Keratinocyte (primary cell): Measurements from ENCODE around the gene SIGLEC6. TPM values are rescaled to one million over a fixed set of nuclear protein-coding genes. Genes with fewer than 3 reads are reported as not detected.
"Not testable (repeated sequence)": the region's sequence is repeated elsewhere in the genome, so short reads cannot be mapped to it uniquely, and the experiment has no call there.

Experiments used
- DNase-seq: peaks from one replicate; pipeline ENCODE4 v3.0.0-alpha.2; 2011; ENCODE audit warnings: low read depth, missing footprints, low spot score
- FAIRE-seq: peaks from 2 replicates; lab custom pipeline; 2011; peaks lifted over from hg19 to GRCh38; lab: Jason Lieb, UNC
- H2AFZ ChIP-seq: 2 replicates; pipeline ENCODE4 v1.6.0; 2012; ENCODE audit warnings: low read length, control low read depth, inconsistent platforms; ENCODE audit not compliant: control insufficient read depth
- H3K27ac ChIP-seq: 2 replicates; pipeline ENCODE4 v1.5.1; 2011; ENCODE audit warnings: low read length; ENCODE audit not compliant: control insufficient read depth, insufficient read depth
- H3K27me3 ChIP-seq: 3 replicates; pipeline ENCODE4 v1.6.0; 2011; ENCODE audit warnings: low read length; ENCODE audit not compliant: control insufficient read depth, insufficient read depth; ENCODE audit errors: extremely low read depth
- H3K36me3 ChIP-seq, 2 experiments: 2 replicates in 1 of 2; 3 replicates in 1 of 2; pipeline ENCODE4 v1.5.1; 2011; ENCODE audit warnings: low read length in 2 of 2, mild to moderate bottlenecking in 1 of 2; ENCODE audit not compliant: control insufficient read depth in 2 of 2, insufficient read depth in 2 of 2; ENCODE audit errors: extremely low read depth in 1 of 2
- H3K4me1 ChIP-seq: 3 replicates; pipeline ENCODE4 v1.5.1; 2011; ENCODE audit warnings: low read length; ENCODE audit not compliant: control insufficient read depth, insufficient read depth; ENCODE audit errors: extremely low read depth
- H3K4me2 ChIP-seq: 3 replicates; pipeline ENCODE4 v1.6.0; 2011; ENCODE audit warnings: low read depth, low read length; ENCODE audit not compliant: control insufficient read depth, insufficient read depth; ENCODE audit errors: extremely low read depth
- H3K4me3 ChIP-seq, 3 experiments: fragments of 200-600 bp in 1 of 3; sonication (generic) in 1 of 3; 2 replicates in 2 of 3; 3 replicates in 1 of 3; pipeline ENCODE4 v1.5.1; 2011 to 2016; ENCODE audit warnings: low read length in 3 of 3, mild to moderate bottlenecking in 3 of 3, control low read depth in 2 of 3, inconsistent platforms in 1 of 3, low read depth in 1 of 3, mixed read lengths in 1 of 3, mixed run types in 1 of 3, moderate library complexity in 1 of 3; ENCODE audit not compliant: control insufficient read depth in 2 of 3, insufficient read depth in 2 of 3; ENCODE audit errors: extremely low read depth in 1 of 3
- H3K79me2 ChIP-seq: 2 replicates; pipeline ENCODE4 v1.6.0; 2012; ENCODE audit warnings: low read length; ENCODE audit not compliant: control insufficient read depth, insufficient read depth
- H3K9ac ChIP-seq: 3 replicates; pipeline ENCODE4 v1.6.0; 2011; ENCODE audit warnings: low read length; ENCODE audit not compliant: control insufficient read depth, insufficient read depth; ENCODE audit errors: extremely low read depth
- H3K9me1 ChIP-seq: 3 replicates; pipeline ENCODE4 v1.6.0; 2011; ENCODE audit warnings: low read length; ENCODE audit not compliant: control insufficient read depth, insufficient read depth; ENCODE audit errors: extremely low read depth
- H3K9me3 ChIP-seq: 2 replicates; pipeline ENCODE4 v1.5.1; 2012; ENCODE audit warnings: low read depth, low read length; ENCODE audit not compliant: control insufficient read depth
- H4K20me1 ChIP-seq: 3 replicates; pipeline ENCODE4 v1.6.0; 2011; ENCODE audit warnings: low read length; ENCODE audit not compliant: control insufficient read depth, insufficient read depth; ENCODE audit errors: extremely low read depth
- CTCF ChIP-seq, 3 experiments: IDR thresholded peaks in 1 of 3; conservative IDR thresholded peaks in 1 of 3; optimal IDR thresholded peaks in 1 of 3; 2 replicates in 2 of 3; 3 replicates in 1 of 3; pipeline versions ENCODE3 to v1.5.1; 2011; ENCODE audit warnings: low read length in 3 of 3, mild to moderate bottlenecking in 3 of 3, moderate library complexity in 2 of 3, control low read depth in 1 of 3, inconsistent platforms in 1 of 3; ENCODE audit not compliant: insufficient read depth in 2 of 3; ENCODE audit errors: extremely low read depth in 1 of 3
- EZH2 ChIP-seq: IDR thresholded peaks from one replicate; pipeline ENCODE4 v1.6.1; 2012; ENCODE audit warnings: inconsistent platforms, mild to moderate bottlenecking, low read length, moderate library complexity
- dilution Hi-C: fragments of 300-500 bp; cut with MboI; formaldehyde crosslinking; loops from one replicate; pipeline ENCODE4 v1.7.0; 2020; ENCODE audit warnings: low sequenced_read_pairs; ENCODE audit not compliant: extremely low pct_ligation_motif_present
- polyA plus RNA-seq, 5 experiments: library from polyadenylated mRNA; depleted of rRNA in 3 of 5; stranded (reverse) in 3 of 5; stranded (forward) in 1 of 5; unstranded in 1 of 5; fragments of >200 nt; gene quantifications; 1 replicate in 1 of 5; 2 replicates in 3 of 5; 3 replicates in 1 of 5; pipeline versions ENCODE4 v1.2.1 to v1.2.3, GENCODE V29; 2011 to 2012; ENCODE audit warnings: missing spikeins in 2 of 5, low read depth in 1 of 5, low replicate concordance in 1 of 5

The SIGLEC6 gene
- polyA plus RNA-seq, 1 donor (not counting 4 experiments of a cell fraction or from before 2014, with no cell fraction given), result not detected

DNA sequence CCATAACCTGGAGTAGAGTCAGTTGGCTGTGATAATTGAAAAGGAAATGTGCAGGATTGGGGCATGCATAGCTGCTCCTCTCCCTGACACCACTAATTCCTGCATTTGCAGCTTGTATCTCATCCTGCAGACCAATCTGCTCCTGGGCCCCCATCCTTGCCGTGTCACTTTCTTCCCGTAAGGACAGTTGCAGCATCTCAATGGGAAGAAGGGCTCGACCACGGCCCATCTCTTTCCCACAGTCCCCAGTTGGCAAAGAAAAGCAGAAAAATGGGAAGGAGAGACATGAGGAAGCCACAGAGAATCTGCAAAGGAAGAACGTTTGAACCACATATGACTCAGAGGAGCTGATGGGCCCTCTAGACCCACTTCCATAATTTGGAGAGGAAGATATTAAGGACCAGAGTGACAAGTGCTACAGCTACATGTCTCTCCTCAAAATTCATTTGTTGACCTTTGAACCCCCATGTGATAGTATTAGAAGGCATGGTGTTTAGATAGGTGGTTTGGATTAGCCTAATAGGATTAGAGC is 28.1 kb downstream of the SIGLEC6 start:
- H3K27me3 ChIP-seq, result no peaks in the 10 kb centered on the region
- FAIRE-seq, result no peak

GRCh38 chr19:51501594-51502263 is 29.7 kb downstream of the SIGLEC6 start, which contains the start of gene SIGLEC12:
SIGLEC12 (minus strand) TSS chr19:51501800; CDS start chr19:51501733, 67 bp downstream.
- Histone ChIP-seq H3K4me3 (no peak within 1 kb of the TSS), H3K36me3 (no peaks in the 10 kb centered on the region)
- FAIRE-seq, result no peak

More for the DNA sequence above, 28.1 kb downstream of the SIGLEC6 start:
- peaks cover 1% of the 10 kb centered on the region for H3K9me3 ChIP-seq
- DNase-seq, result no peak
- H3K4me1 ChIP-seq, result no peaks in the 10 kb centered on the region
- no peak overlapping the region for H2AFZ ChIP-seq
- TF ChIP-seq EZH2 (no peak), CTCF (optimal IDR thresholded peaks at IDR 0.05 in 1 of 3, IDR thresholded peaks at IDR 0.05 in 1 of 3, conservative IDR thresholded peaks at IDR 0.05 in 1 of 3; ENCODE audit: extremely low read depth in 1 of 3, insufficient read depth in 2 of 3, low read length in 3 of 3) (no peak)
- H3K9ac ChIP-seq, result no peak overlapping the region
- no peaks in the 10 kb centered on the region for H3K9me1 ChIP-seq
- dilution Hi-C loops, result no loop called here
- no peak overlapping the region for H3K27ac ChIP-seq
- H3K4me2 ChIP-seq, result no peak overlapping the region
- H3K4me3 ChIP-seq, result no peak overlapping the region
- no peaks in the 10 kb centered on the region for H4K20me1 ChIP-seq
- no peaks in the 10 kb centered on the region for H3K79me2 ChIP-seq
- no peaks in the 10 kb centered on the region for H3K36me3 ChIP-seq

GRCh38 chr19:51500931-51501330 is 30.5 kb downstream of the SIGLEC6 start:
- dilution Hi-C loops, H4K20me1 ChIP-seq: not testable (repeated sequence)

More at GRCh38 chr19:51501594-51502263, 29.7 kb downstream of the SIGLEC6 start, which contains the start of gene SIGLEC12:
- Histone ChIP-seq H3K79me2 (no peaks in the 10 kb centered on the region), H3K27me3 (no peaks in the 10 kb centered on the region), H3K9me3 (peaks cover 1% of the 10 kb centered on the region), H3K9ac (no peak within 1 kb of the TSS), H3K27ac (no peak within 1 kb of the TSS), H2AFZ (no peak within 1 kb of the TSS), H3K4me1 (no peaks in the 10 kb centered on the region), H3K4me2 (no peak within 1 kb of the TSS), H3K9me1 (no peaks in the 10 kb centered on the region), H4K20me1 (no peaks in the 10 kb centered on the region)
- no peak for TF ChIP-seq EZH2
- TF ChIP-seq CTCF (optimal IDR thresholded peaks at IDR 0.05 in 1 of 3, IDR thresholded peaks at IDR 0.05 in 1 of 3, conservative IDR thresholded peaks at IDR 0.05 in 1 of 3; ENCODE audit: extremely low read depth in 1 of 3, insufficient read depth in 2 of 3, low read length in 3 of 3), result no peak
- dilution Hi-C loops, result no loop called here
- no peak for DNase-seq

More at GRCh38 chr19:51500931-51501330, 30.5 kb downstream of the SIGLEC6 start:
- H3K36me3 ChIP-seq, H3K27ac ChIP-seq, DNase-seq, H3K9me3 ChIP-seq, H3K9me1 ChIP-seq, H3K4me1 ChIP-seq, H3K79me2 ChIP-seq, H2AFZ ChIP-seq, FAIRE-seq, H3K4me3 ChIP-seq, H3K4me2 ChIP-seq, H3K9ac ChIP-seq, H3K27me3 ChIP-seq: not testable (repeated sequence)
